Cardiac fibroblast (primary cell): ENCODE data around the gene PEAK1.

Source experiments
- DNase-seq, 2 donors: peaks; one replicate each; pipeline versions ENCODE4 v3.0.0 to v3.0.0-alpha.2; 2010; ENCODE audit warnings: low read depth in 2 of 2
- H3K4me3 ChIP-seq, 2 donors: replicated peaks in 1 of 2; 1 replicate in 1 of 2; 2 replicates in 1 of 2; pipeline ENCODE4 v1.5.1; 2011; ENCODE audit warnings: low read depth in 2 of 2, low read length in 2 of 2, mild to moderate bottlenecking in 2 of 2, moderate library complexity in 1 of 2
- TF ChIP-seq, protein P1 (sequence below): IDR thresholded peaks from one replicate; pipeline ENCODE4 v1.5.1; 2011; ENCODE audit warnings: low read depth, mild to moderate bottlenecking, low read length, inconsistent platforms

Gene PEAK1

DNA sequence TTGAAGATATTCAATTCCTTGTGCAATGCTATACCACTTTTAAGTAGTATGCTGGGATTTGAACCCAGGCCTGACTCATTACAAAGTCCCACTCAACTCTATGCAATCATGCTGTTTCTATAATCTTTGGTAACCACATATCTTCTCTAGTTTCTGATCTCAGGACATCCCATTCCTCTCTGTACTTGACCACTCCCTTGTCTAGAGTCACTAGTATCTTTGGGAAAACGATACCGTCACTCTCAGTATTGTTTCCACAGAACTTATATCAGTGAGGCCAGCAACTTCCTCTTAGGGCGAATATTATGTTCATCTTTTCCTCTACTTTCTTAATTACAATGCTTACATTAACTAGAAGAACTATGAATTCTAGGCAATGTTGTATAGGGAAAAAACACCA is 211.7 kb downstream of the PEAK1 start:
- no peak for DNase-seq
- H3K4me3 ChIP-seq, result no peak overlapping the region
- TF ChIP-seq, protein P1, sequence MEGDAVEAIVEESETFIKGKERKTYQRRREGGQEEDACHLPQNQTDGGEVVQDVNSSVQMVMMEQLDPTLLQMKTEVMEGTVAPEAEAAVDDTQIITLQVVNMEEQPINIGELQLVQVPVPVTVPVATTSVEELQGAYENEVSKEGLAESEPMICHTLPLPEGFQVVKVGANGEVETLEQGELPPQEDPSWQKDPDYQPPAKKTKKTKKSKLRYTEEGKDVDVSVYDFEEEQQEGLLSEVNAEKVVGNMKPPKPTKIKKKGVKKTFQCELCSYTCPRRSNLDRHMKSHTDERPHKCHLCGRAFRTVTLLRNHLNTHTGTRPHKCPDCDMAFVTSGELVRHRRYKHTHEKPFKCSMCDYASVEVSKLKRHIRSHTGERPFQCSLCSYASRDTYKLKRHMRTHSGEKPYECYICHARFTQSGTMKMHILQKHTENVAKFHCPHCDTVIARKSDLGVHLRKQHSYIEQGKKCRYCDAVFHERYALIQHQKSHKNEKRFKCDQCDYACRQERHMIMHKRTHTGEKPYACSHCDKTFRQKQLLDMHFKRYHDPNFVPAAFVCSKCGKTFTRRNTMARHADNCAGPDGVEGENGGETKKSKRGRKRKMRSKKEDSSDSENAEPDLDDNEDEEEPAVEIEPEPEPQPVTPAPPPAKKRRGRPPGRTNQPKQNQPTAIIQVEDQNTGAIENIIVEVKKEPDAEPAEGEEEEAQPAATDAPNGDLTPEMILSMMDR, result no peak

DNA sequence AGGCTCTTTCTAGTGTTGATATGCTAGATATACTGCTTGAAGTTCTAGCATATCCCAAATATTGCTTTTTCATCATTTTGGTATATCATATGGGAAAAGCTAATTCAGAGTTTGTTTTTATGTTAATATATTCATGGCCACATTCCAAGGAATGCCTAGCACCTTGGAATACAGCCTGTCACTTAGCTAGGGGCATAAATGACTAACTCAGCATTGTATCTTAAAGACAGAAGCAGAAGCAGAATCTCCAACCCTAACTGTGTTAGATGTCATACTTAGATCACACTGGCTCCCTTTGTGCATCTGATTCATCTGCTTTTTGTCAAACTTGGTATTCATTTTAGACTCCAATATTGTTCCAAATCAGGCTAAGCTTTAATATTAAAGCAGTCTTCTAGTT is 218.2 kb downstream of the PEAK1 start:
- TF ChIP-seq, protein P1, result no peak
- DNase-seq, result no peak
- H3K4me3 ChIP-seq, result no peak overlapping the region

DNA sequence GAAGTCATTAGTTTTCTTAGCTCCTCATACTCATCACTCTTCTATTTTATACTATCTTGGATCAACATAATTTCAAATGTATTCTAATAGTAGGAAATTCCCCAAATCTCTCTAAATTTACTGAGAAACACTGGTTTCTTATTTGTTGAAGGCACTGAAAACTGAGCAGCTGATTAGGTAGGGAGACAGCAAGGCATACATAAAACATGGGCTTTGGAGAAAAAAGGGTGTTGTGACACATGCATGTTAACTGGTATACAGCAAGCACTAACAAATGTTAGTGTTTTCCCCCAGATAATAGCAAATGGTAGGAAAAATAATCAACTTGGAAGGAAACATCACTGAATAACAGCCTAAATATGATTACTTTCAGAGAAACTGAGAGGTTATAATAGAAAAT is 223.5 kb downstream of the PEAK1 start:
- DNase-seq, result no peak
- TF ChIP-seq, protein P1, result no peak

GRCh38 chr15:77195586-77195985 is 224.3 kb downstream of the PEAK1 start:
- no peak for DNase-seq
- H3K4me3 ChIP-seq, result no peak overlapping the region
- TF ChIP-seq, protein P1, result no peak

More for the DNA sequence above, 223.5 kb downstream of the PEAK1 start:
- no peak overlapping the region for H3K4me3 ChIP-seq

DNA sequence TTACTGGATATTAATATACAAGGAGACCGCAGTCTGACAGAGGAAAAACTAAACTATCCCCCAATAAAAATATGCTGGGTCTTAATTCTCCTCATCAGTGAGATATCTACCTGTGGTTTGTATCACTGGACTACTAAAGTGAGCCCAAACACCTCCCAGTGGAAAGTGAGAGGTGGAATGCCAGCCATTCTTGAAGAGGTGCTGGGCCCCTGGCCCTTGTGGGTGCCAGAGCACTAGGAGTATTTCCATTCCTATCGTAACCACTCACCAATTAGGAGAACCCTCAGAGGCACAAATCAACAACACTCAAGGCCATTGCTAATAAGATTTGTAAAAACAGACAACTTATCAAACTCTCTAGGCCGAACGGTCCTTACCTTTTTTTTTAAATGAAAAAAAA is 227.5 kb downstream of the PEAK1 start:
- no peak for DNase-seq
- TF ChIP-seq, protein P1, result no peak

GRCh38 chr15:77191230-77191834 is 228.6 kb downstream of the PEAK1 start:
- TF ChIP-seq, protein P1, result no peak
- DNase-seq, result no peak
- H3K4me3 ChIP-seq, result no peak overlapping the region

More for the DNA sequence above, 227.5 kb downstream of the PEAK1 start:
- no peak overlapping the region for H3K4me3 ChIP-seq
